OCI-LY3 (cell line): Measurements from ENCODE around the gene CCT8.
A peak's percentile ranks its signal among the peaks of the same experiment; 100 is the strongest.

Experiments
- H2AFZ ChIP-seq: fragments of 200-600, 300-600 bp; shearing (Covaris generic); 2 replicates; pipeline ENCODE4 v1.6.0; 2014; ENCODE audit warnings: antibody characterized with exemption, low read depth, low read length
- H3K27ac ChIP-seq: fragments of 200-600, 300-600 bp; sonication (generic); 2 replicates; pipeline ENCODE4 v1.5.1; 2014; ENCODE audit warnings: mild to moderate bottlenecking, low read length, moderate library complexity, mixed read lengths
- H3K27me3 ChIP-seq: fragments of 200-600, 300-600 bp; sonication (generic); 2 replicates; pipeline ENCODE4 v1.6.1; 2014; ENCODE audit warnings: low read depth, low read length, mixed read lengths
- H3K36me3 ChIP-seq: fragments of 200-600, 300-600 bp; sonication (generic); replicated peaks from 2 replicates; pipeline ENCODE3; 2014; ENCODE audit warnings: low read depth, low read length, mixed read lengths
- H3K4me1 ChIP-seq: fragments of 300-600, 200-600 bp; sonication (generic); 2 replicates; pipeline ENCODE4 v1.6.1; 2014; ENCODE audit warnings: low read length, mixed read lengths
- H3K4me2 ChIP-seq: fragments of 200-600, 300-600 bp; sonication (generic); 2 replicates; pipeline ENCODE4 v1.6.1; 2014; ENCODE audit warnings: low read length, mixed read lengths
- H3K4me3 ChIP-seq: fragments of 300-600, 200-600 bp; sonication (generic); 2 replicates; pipeline ENCODE4 v1.5.1; 2014; ENCODE audit warnings: antibody characterized with exemption, mild to moderate bottlenecking, low read length, moderate library complexity
- H3K79me2 ChIP-seq: fragments of 300-600, 200-600 bp; shearing (Covaris generic); 2 replicates; pipeline ENCODE4 v1.6.1; 2014; ENCODE audit warnings: mild to moderate bottlenecking, low read length, mixed read lengths
- H3K9ac ChIP-seq: fragments of 300-600, 200-600 bp; shearing (Covaris generic); 2 replicates; pipeline ENCODE4 v1.6.0; 2014; ENCODE audit warnings: mild to moderate bottlenecking, low read length, moderate library complexity
- H3K9me3 ChIP-seq: fragments of 200-600, 300-600 bp; shearing (Covaris generic); 2 replicates; pipeline ENCODE4 v1.6.1; 2014; ENCODE audit warnings: low read length, mixed read lengths; ENCODE audit not compliant: insufficient read depth
- H4K20me1 ChIP-seq: fragments of 200-600, 300-600 bp; sonication (generic); 2 replicates; pipeline ENCODE4 v1.6.1; 2016; ENCODE audit warnings: low read length, mixed read lengths; ENCODE audit not compliant: insufficient read depth
- EZH2phosphoT487 ChIP-seq: fragments of 200-600 bp; shearing (Covaris generic); IDR thresholded peaks from 2 replicates; pipeline ENCODE4 v1.6.1; 2018; ENCODE audit warnings: antibody characterized with exemption, mixed run types, low read depth
- TF ChIP-seq, protein P1 (sequence below): fragments of 200-600, 300-600 bp; sonication (generic); IDR thresholded peaks from 2 replicates; pipeline ENCODE4 v1.5.1; 2014; ENCODE audit warnings: antibody characterized with exemption, low read length, low read depth

Gene CCT8

GRCh38 chr21:29053656-29054055 lies 19.8 kb downstream of the CCT8 start:
- no peak overlapping the region for H3K4me2 ChIP-seq
- no peaks in the 10 kb centered on the region for H4K20me1 ChIP-seq
- H2AFZ ChIP-seq: no peak overlapping the region
- H3K9me3 ChIP-seq: no peaks in the 10 kb centered on the region
- H3K27me3 ChIP-seq: no peaks in the 10 kb centered on the region
- TF ChIP-seq EZH2phosphoT487: no peak
- TF ChIP-seq, protein P1, sequence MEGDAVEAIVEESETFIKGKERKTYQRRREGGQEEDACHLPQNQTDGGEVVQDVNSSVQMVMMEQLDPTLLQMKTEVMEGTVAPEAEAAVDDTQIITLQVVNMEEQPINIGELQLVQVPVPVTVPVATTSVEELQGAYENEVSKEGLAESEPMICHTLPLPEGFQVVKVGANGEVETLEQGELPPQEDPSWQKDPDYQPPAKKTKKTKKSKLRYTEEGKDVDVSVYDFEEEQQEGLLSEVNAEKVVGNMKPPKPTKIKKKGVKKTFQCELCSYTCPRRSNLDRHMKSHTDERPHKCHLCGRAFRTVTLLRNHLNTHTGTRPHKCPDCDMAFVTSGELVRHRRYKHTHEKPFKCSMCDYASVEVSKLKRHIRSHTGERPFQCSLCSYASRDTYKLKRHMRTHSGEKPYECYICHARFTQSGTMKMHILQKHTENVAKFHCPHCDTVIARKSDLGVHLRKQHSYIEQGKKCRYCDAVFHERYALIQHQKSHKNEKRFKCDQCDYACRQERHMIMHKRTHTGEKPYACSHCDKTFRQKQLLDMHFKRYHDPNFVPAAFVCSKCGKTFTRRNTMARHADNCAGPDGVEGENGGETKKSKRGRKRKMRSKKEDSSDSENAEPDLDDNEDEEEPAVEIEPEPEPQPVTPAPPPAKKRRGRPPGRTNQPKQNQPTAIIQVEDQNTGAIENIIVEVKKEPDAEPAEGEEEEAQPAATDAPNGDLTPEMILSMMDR: no peak
- H3K9ac ChIP-seq: no peak overlapping the region
- H3K79me2 ChIP-seq: no peaks in the 10 kb centered on the region
- no peak overlapping the region for H3K4me3 ChIP-seq
- peaks cover 61% of the 10 kb centered on the region for H3K36me3 ChIP-seq
- H3K4me1 ChIP-seq: no peaks in the 10 kb centered on the region
- no peak overlapping the region for H3K27ac ChIP-seq

DNA sequence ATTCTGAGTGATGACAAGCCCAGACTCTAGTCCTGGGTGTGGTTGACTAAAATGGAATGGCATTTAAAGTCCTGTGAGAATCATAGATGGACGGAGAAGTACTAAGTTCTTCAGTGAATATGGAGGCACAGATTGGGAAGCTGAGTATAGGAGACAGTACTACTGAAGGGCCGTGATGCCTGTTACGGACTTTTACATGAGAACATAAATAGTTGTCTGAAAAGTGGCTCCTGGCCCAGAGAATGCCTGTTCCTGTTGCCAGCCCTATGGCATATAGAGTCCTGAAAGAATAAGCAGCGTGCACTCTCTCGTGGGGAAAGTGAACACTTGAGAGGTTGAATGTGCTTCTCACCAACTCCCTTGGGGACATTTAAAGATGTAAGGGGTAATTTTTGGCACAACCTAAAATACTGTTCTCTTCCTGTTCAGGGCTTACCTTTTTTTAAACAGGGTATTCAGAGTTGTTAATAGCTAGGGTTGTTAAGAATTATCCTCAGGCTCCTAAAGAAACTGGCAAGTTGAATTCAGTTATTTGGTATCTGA lies 20.4 kb downstream of the CCT8 start:
- TF ChIP-seq, protein P1: no peak
- no peaks in the 10 kb centered on the region for H3K4me1 ChIP-seq
- no peak overlapping the region for H3K4me3 ChIP-seq
- H3K9me3 ChIP-seq: no peaks in the 10 kb centered on the region
- no peaks in the 10 kb centered on the region for H4K20me1 ChIP-seq
- no peak overlapping the region for H2AFZ ChIP-seq
- H3K36me3 ChIP-seq: peaks cover 61% of the 10 kb centered on the region
- H3K27me3 ChIP-seq: no peaks in the 10 kb centered on the region
- H3K79me2 ChIP-seq: no peaks in the 10 kb centered on the region
- no peak overlapping the region for H3K27ac ChIP-seq
- no peak overlapping the region for H3K9ac ChIP-seq
- H3K4me2 ChIP-seq: no peak overlapping the region

- Histone ChIP-seq H3K27me3 (no peaks in the 10 kb centered on the region), H3K79me2 (no peaks in the 10 kb centered on the region), H3K27ac (no peak overlapping the region), H4K20me1 (no peaks in the 10 kb centered on the region), H3K4me3 (no peak overlapping the region), H3K9ac (no peak overlapping the region), H3K36me3 (peaks cover 63% of the 10 kb centered on the region), H2AFZ (no peak overlapping the region), H3K4me1 (no peaks in the 10 kb centered on the region), H3K9me3 (no peaks in the 10 kb centered on the region), H3K4me2 (no peak overlapping the region)
- TF ChIP-seq, protein P1: no peak
- TF ChIP-seq EZH2phosphoT487: no peak
These were observed 21.2 kb downstream of the CCT8 start for GRCh38 chr21:29052224-29052623.

GRCh38 chr21:29034678-29035077 lies 38.8 kb downstream of the CCT8 start:
- H3K27me3 ChIP-seq: no peaks in the 10 kb centered on the region
- H3K79me2 ChIP-seq: peaks cover 2% of the 10 kb centered on the region; the same call in 1 of the 2 replicates
- no peak overlapping the region for H3K4me3 ChIP-seq
- H3K9ac ChIP-seq: no peak overlapping the region
- H3K4me1 ChIP-seq: peaks cover 7% of the 10 kb centered on the region
- H3K36me3 ChIP-seq: peaks cover 35% of the 10 kb centered on the region
- H4K20me1 ChIP-seq: no peaks in the 10 kb centered on the region
- 0 out of 2 replicates have a peak overlapping the region, but pooled peaks have one; percentile 10 for H3K4me2 ChIP-seq
- H3K9me3 ChIP-seq: no peaks in the 10 kb centered on the region
- TF ChIP-seq, protein P1: no peak
- TF ChIP-seq EZH2phosphoT487: no peak
- no peak overlapping the region for H2AFZ ChIP-seq
- H3K27ac ChIP-seq: peak overlapping the region; percentile 30; the same call in 1 of the 2 replicates
